HS-5 (cell line): Measurements from ENCODE around the gene SPACA4.

Experiments used
- DNase-seq: peaks from one replicate; pipeline ENCODE4 v3.0.0-alpha.2; 2012; ENCODE audit warnings: low read depth

SPACA4 gene

DNA sequence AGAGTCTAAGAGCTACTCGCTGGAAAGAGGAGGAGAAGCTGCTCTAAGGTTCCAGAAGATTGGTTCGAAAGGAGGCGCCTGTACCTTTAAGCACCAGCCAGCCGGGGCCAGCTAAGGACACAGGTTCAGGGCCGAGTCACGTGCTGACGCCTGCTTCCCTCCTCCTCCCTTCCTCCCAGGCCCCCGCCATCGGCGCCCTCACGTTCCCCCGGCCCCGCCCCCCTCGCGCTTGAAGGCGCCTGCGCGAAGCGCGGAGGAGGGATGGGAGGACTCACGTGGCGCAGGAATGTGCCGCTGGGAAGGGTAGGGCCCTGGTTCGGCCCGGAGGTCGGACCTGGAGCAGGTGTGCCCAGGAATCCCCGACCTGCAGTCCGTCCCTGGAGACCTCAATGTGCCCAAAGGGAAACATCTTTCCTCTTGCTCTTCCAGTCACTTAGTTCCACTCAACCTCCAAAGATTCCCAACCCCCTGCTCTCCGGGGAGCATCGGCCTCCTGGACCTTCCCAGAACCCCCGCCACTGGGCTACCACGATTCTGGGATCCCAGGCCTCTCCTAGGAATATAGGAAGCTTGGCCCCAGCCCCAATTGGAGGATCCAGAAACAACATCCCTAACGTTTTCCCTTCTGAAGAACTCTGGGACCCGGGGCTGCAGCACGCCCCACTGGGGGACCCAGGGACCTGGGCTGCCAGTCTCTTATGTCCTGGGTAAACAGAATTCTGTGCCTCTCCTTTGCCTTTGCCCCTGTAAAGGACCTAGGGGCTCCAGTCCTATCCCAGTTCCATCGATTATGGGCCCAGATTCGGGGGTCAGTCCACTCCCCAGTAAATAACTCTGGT is 28.1 kb downstream of the SPACA4 start:
- peak; percentile 75 for DNase-seq

DNA sequence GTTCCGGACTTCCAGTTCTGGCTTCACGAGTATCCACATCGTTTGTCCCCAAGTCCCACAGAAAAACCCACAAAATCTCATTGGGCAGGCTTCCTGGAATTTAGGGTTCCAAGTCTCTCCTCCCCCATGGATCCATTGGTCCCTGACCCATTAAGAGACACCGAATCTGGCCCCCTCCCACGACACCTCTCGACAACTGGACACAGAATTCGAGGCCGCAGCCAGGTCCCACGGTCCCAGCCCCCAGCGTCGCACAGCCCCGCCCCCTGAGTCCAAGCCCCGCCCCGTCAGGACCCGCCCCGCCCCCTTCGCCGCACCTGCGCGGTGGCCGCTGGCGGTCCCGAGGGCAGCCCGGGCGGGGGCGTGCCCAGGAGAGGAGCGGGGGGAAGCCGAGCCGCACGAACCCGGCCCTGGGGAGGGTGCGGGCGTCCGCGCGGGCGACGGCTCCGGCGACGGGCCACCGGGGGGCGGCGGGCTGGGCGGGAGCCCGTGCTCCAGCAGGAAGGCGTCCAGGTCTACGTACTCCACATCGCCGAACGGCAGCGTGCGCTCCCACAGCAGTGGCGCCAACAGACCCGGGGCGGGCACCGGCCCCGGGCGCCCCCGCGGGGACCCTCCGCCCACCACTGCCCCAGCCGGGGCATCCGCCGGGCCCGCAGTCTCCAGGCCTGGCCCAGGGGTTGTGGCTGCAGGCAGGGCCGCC is 28.9 kb downstream of the SPACA4 start:
- no peak for DNase-seq

DNA sequence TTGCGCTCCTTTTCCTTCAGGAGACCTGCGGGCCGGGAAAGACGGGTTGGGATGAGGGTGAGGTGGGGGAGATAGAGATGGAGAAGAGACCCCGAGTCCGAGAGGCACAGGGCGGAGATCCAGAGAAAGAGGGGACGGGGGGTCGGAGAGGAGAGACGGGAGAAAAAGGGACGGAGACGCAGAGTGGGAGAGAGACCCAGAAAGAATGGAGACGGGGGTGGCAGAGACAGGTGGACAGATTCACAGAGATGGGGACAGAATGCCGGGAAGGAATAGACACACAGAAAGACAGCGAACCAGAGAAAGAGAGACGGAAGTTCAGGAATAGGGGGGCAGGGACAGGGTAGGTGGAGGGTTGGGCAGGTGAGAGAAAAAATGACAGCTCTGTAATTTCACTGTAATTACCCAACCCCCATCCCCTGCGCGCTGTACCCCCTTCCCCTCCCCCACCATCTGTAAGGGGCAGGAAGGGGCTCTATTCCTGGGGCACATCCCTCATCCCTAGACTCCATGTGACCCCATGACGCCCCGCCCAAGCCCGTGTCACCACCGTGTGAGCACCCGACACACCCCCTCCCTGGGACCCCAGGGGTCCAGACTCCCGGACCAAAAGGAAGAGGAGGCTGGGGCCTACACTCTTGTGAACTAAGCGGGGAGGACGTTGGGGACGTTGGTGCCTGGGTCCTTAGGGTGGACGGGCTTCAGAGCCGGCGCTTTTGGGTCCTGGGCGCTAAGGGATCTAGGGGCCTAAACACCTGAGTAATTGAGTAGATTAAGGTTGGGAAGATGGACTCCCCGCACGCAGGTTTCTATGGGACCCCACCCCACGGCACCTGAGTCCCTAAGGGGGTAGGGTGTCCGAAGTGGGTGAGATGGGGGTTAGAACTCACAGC is 29.7 kb downstream of the SPACA4 start:
- DNase-seq: no peak

DNA sequence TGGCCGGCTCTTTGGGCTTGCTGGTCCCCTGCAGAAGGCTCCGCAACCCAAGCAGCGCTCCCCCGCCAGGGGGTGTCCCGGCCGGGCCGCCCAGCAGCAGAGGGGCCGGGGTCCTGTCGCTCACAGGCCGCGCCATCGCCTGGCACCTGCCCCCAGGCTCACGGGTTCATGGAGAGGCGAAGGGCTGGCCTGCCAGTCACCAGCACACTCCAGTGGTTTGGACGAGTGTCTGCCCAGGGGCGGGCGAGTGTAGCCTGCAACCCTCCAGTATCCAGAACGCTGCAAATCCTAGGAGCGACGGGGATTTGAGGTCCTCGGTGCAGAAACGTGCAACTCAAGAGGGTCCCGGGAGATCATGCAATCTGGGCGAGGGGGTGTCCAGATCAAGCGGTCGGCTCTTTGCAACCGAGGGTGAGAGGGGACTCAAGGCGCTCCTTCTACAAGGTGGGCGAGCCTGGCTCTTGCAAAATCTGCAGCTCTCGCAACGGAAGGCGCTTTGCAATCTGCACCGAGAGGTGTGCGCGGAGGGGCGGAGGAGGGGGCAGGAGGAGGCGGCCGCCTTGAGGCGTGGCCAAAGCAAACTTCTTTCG is 30.4 kb downstream of the SPACA4 start, which contains the start of gene DBP:
DBP (minus strand) TSS at position 521 of the 590 bp plus-strand sequence; CDS start at position 136, 385 bp downstream.
- DNase-seq: no peak

DNA sequence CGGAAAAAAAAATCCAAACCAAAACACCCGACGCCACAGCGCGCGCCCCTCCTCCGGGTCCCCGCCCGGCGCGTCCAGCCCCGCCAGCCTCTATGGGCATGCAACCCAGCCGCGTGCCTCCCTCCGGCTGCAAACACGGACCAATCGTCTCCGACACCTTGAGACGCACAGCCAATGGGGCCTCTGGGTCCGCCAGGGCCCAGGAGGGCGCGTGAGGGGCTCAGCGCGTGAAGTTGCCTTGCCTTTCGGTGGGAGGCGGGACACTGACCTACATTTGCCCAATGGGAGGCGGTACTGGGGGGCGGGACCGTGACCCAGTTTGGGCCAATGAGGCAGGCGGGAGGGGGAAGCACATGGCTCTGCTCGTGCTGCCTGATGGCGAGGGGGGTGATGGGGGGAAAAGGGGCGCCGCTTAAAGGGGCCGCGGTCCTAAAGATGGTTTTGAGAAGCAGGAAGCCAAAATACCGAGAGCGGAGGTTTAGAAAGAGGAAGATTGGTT is 31.0 kb downstream of the SPACA4 start:
- peak; percentile 94 for DNase-seq

DNA sequence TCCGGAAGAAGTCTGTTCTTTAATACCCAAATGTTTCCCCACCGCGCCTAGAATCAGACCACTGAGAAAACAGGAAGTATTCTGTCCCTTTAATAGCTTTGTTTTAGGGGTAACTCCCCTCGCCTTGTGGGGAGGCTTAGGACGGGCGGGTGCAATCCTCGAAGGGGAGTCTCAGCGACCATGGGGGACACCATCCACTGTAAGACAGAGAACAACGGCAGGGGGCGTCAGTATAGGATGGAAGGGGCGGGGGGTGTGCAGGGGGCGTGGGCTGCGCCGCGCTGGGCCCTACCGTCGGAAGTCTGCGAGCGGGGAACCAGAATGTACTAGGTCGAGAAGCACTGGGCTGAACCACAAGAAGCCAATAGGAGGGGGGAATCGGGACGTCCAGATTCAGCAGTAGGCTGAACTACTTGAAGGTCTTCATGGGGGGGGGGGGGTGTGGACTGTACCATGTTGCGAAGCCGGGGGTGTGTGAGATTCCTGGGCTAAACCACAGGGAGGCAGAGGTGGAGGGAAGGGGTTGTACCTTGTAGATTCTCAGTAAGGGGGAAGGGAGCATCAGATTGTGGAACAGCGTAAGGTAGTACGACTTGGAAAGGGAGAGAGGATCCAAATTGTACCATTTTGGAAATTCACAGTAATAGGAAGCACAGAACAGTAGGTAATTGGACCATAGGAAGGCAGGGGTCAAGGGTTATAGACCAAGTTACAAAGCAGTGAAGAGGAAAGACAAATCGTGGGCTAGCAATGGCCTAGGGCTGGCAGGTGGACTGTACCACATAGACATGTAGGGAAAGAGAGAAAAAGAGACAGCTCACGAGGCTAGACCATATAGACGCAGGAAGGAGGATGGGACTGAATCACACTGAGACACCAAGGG is 31.6 kb downstream of the SPACA4 start:
- DNase-seq: peak; percentile 73

DNA sequence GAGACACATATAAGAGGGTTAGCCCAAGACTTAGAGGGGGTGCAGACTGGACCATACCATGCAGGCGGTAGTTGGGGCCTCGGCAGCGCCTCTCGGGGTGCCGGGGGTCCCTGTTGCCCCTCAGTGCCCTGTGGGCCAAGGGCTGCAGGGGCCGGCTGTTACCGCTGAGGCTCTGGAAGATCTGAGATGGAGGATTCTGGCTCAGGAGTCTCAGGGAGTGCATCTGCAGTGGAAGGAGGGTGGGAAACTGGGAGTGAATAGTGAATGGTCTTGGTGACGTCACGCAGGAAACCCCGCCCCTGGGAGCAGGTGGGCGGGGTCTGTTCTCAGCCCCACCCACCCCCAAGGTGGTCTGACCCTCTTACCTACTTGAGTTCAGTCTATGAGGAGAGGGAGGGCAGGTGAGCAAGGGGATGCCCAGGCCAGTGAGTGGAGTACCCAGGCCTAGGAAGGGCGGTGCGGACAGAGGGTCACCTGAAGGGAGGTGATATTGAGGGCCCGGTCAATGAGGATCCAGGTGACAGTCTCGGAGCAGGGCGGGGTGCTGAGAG is 32.4 kb downstream of the SPACA4 start:
- DNase-seq: no peak

DNA sequence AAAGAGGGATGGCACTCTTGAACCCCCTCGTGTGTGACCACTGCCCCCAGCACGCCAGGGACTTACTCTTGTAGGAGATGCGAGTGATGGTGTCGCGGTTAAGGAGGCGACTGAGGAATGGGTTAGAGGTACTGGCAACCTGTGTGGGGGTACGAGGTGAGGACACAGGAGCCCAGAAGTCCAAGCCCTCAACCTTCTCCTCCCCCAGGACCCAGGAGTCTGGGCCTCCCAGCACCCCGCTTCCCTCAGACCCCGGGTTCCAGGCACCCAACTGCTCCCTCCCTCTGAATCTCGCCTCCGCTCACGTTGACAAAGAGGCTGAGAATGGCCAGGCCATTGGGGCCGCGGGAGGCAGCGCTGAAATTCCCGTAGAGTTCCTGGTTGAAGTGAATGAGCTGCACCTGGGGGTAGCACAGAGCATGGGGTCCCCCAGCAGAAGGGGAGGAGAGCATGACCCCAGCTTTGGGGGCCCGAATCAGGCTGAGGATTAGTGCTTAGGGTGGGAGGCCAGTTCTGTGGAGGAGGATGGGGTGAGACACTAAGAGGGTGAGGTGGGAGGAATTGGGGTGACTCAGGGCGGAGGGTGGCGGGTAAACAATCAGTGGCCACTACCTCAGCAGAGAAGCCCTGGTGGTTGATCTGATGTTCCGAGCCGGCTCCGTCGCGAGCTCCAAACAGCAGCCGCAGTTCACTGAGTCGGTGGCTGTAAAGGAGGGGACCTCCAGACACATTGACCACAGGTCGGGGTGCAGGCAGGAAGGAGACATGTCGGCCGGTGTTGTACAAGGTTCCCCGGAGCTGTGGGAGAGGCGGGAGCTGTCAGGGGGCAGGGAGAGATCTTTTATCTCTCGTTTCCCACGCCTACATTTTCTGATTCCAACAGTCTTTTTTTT is 33.2 kb downstream of the SPACA4 start:
- DNase-seq: no peak

DNA sequence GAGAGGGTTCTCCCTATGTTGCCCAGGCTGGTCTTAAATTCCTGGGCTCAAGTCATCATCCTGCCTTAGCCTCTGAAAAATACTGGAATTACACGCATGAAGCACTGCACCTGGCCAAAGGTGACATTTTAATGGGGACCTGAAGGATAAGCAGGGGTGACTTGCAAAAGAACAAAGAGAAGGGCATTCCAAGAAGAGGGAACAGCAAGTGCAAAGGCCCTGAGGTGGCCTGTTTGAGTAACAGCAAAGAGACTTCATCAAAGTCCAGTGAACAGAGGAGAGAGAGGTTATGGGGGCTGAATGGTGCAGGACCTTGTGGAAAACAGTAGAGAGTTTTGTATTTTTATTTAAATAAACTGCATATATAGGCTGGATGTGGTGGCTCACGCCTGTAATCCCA is 35.3 kb downstream of the SPACA4 start:
- DNase-seq: no peak

DNA sequence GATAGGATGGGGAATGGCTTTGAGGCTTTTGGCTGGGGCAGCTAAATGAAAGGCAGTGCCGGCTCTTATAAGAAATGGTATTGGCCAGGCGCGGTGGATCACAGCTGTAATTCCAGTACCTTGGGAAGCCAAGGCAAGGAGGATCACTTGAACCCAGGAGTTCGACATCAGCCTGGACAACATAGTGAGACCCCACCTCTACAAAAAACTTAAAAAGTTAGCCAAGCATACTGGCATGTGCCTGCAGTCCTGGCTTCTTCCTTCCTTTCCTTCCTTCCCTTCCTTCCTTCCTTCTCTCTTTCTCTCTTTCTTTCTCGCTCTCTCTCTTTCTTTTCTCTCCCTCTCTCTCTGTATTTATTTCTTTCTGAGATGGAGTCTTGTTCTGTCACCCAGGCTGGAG is 36.3 kb downstream of the SPACA4 start:
- no peak for DNase-seq

DNA sequence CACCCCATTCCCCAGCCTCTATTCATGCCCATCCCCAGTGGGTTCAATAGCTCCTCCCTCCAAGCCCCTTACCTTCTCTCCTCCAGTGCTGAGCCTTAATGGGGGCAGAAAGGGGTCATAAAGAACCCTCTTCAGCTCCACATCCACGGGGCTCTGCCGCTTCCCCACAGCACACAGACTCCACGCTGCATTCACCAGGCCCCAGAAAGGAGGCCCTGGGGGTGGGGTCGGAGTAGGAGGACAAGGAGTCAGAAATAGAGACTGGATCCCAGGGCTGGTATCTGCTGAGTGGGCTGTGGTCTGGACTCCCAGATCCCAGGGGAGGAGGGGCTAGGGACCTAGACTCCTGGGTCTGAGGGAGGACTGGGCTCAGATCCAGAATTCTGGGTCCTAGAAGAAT is 37.8 kb downstream of the SPACA4 start:
- no peak for DNase-seq

DNA sequence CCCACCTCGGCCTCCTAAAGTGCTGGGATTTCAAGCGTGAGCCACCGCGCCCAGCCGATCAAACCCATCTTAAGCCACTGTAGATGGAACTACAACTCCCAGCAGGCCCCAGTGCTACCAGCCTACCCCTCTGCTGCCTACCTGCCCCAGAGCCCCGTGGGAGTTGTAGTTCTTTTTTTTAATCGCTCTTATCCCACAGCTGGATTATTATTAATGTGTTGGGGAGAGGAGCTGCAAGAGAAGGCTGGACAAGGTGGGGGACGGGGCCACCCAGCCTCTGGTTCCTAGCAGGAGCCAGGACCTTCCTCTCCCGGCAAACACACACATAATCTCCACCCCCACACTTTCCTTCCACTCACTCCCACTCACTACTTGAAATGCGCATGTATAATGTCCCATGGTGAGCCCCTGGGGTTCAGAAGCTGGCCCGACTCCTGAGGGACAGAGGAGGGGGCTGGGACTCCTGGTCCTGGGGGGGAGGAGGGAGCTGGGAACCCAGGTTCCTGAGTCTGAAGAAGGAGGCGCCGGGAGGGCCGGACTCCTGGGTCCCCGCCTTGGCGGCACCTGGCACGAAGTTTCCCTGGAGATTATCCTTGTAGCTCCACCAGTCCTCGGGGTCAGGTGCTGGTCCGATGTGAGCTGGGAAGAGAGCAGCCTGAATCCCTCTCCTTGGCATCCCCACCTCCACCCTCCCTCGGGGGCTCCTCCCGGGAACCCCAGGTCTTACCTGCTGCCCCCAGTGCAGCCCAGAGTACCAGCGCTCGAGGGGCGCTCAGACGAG is 38.5 kb downstream of the SPACA4 start:
- DNase-seq: no peak

DNA sequence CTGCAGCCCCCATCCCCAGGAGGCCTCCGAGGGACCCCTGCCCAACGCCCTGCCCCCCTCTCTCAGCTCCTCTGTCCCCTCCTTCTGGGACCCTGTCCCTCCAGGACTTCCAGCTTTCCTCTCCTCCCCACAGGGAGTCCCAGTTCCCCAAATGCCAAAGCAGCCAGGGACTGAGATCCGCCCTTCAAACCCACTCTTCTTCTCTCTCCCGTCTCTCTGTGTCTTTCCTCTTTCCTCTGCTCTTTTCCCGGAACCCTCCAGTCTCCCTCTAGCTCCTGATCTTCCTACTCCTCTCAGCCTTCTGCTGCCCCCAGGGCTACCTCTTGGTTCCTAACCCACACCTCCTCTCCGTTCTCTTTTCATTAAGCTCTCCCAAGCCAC is 39.1 kb downstream of the SPACA4 start:
- no peak for DNase-seq

DNA sequence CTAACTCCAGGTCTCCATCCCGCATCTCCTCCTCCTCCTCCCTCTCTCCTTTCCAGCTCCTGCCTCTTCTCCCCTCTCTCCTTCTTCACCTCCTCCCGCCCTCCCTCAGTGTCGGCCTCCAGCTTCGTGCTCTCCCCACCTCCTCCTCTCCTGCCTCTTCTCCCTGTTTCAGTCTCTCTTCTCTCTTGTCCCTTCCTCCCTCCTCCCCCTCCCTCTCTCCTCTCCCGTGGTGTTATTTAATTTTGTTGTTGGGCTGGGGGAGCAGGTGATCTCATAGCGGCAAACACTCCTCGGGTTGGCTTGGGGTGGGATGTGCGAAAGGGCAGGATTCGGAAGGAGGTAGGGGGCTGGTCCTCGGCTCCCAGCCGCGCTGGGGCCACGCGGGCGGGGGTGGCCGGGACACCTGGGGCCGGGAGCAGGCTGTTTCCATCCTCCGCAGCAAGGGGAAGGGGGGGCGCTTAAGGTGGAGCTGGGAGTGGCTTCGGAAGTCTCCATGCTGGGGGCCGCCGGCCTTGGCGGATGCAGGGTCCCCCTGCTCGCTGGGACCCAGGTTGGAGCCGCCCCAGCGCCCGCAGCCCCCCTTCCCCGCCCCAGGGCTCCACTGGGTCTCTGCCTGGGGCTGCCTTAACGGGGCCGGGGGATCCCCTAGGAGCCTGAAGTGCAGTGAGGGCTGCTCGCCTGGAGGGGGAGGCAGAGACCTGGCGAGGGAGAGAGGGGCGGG is 39.6 kb downstream of the SPACA4 start, which contains the start of gene CA11:
CA11 (minus strand) TSS at position 187 of the 721 bp plus-strand sequence. CDS start 555 bp downstream, outside the sequence.
- no peak for DNase-seq

DNA sequence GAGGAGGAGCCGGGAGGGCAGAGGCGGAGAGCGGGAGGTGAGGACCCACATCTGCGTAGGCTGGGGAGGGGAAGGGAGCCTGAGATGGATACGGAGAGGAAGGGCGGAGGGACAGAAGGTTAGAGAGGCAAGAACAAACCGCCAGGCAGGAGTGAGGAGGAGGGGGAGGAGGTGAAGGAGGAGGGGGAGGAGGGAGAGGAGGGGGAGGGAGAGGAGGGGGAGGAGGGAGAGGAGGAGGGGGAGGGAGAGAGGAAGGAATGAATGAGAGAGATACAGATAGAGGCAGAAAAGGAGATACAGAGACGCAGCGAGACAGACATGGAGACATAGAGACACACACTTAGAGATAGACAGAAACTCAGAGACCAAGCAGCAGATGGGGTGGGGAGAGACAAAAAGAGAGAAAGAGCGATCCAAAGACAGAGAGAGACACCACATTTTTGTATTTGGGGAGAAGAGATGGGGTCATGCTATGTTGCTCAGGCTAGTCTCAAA is 40.2 kb downstream of the SPACA4 start:
- DNase-seq: no peak

DNA sequence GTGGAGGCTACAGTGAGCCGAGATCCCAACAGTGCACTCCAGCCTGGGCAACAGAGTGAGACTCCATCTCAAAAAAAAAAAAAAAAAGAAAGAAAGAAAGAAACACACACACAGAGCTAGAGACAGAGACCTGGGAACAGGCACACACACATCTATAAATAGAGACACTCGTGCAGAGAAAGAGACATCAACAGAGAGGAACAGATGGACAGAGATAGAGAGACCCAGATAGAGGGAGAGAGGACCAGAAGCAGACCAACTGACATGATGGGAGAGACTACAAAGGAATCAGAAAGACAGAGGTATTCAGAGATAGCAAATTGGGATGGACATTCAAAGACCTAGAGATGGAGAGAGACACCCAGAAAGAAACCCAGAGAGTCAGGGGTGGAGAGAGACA is 41.6 kb downstream of the SPACA4 start:
- DNase-seq: no peak

DNA sequence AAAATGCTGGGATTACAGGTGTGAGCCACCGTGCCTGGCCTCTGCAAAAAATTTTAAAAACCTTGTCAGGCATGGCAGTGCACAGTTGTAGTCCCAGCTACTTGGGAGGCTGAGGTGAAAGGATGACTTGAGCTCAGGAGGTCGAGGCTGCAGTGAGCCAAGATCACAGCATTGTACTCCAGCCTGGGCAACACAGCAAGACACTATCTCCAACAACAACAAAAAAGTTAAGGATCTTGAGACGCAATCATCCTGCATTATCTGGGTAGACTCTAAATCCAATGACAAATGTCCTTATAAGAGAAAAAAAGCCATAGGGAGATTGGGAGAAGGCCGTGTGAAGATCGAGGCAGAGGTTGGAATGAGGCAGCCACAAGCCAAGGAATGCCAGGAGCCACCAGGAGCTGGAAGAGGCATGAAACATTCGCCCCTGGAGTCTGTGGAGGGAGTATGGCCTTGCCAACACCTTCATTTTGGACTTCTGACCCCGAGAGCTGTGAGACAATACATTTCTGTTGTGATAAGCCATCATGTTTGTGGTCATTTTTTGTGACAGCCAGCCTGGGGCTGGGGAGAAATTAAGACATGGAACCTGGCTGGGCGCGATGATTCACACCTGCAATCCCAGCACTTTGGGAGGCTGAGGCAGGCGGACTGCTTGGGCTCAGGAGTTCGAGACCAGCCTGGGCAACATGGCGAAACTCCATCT is 44.6 kb downstream of the SPACA4 start:
- no peak for DNase-seq
